WTC11 (cell line): Measurements from ENCODE around the gene UBFD1. TPM values are rescaled to one million over a fixed set of nuclear protein-coding genes. Genes with fewer than 3 reads are reported as not detected.

Experiments used
- ATAC-seq: fragments of 200-7000 bp; cut with Tn5 transposase; 2 replicates; pipeline ENCODE4 v1.10.0; 2021; ENCODE audit warnings: mild to moderate bottlenecking, moderate library complexity
- CTCF ChIA-PET: fragments of 300-600 bp; sonication (Branson Sonifier 250); formaldehyde crosslinking; loops from one replicate; lab custom pipeline; 2021; ENCODE audit warnings: antibody characterized with exemption; lab: Charles Lee
- POLR2A ChIA-PET: fragments of 350-600 bp; sonication (Branson Sonifier 250); formaldehyde crosslinking; loops from one replicate; lab custom pipeline; 2021; ENCODE audit warnings: antibody characterized with exemption; lab: Charles Lee
- DNase-seq: peaks from one replicate; pipeline ENCODE4 v3.0.0; 2021; ENCODE audit warnings: low spot score
- H3K27ac Mint-ChIP-seq: 2 replicates; pipeline ENCODE4 v1.8.0; 2021; ENCODE audit warnings: mixed read lengths
- H3K27me3 Mint-ChIP-seq: 2 replicates; pipeline ENCODE4 v1.8.0; 2021; ENCODE audit warnings: low read depth, mild to moderate bottlenecking, moderate library complexity, mixed read lengths
- H3K36me3 Mint-ChIP-seq: 2 replicates; pipeline ENCODE4 v1.8.0; 2021; ENCODE audit warnings: mixed read lengths
- H3K4me1 Mint-ChIP-seq: 2 replicates; pipeline ENCODE4 v1.8.0; 2022; ENCODE audit warnings: mixed read lengths
- H3K4me3 Mint-ChIP-seq: 2 replicates; pipeline ENCODE4 v1.8.0; 2021; ENCODE audit warnings: mild to moderate bottlenecking, moderate library complexity, mixed read lengths
- H3K9me3 Mint-ChIP-seq: 2 replicates; pipeline ENCODE4 v1.8.0; 2021; ENCODE audit warnings: mixed read lengths
- ATF2 ChIP-seq: sonication (generic); formaldehyde crosslinking; IDR thresholded peaks from 2 replicates; pipeline ENCODE4 v1.8.1; 2022; ENCODE audit warnings: low read depth, missing genetic modification reagents, borderline replicate concordance
- CBFB ChIP-seq: sonication (generic); formaldehyde crosslinking; IDR thresholded peaks from 2 replicates; pipeline ENCODE4 v1.8.1; 2022; ENCODE audit warnings: mild to moderate bottlenecking, low read depth, missing genetic modification reagents
- CTCF ChIP-seq: fragments of 200-600 bp; IDR thresholded peaks from 2 replicates; pipeline ENCODE4 v1.8.0; 2022; ENCODE audit warnings: antibody characterized with exemption
- E2F1 ChIP-seq: sonication (generic); formaldehyde crosslinking; IDR thresholded peaks from 2 replicates; pipeline ENCODE4 v1.8.0; 2022; ENCODE audit warnings: mild to moderate bottlenecking, missing genetic modification reagents
- E2F5 ChIP-seq: sonication (generic); formaldehyde crosslinking; IDR thresholded peaks from 2 replicates; pipeline ENCODE4 v1.8.1; 2022; ENCODE audit warnings: mild to moderate bottlenecking, moderate library complexity, missing genetic modification reagents
- ERG ChIP-seq: fragments of 250-450 bp; sonication (Bioruptor Pico); IDR thresholded peaks from 2 replicates; pipeline ENCODE4 v1.8.0; 2021; ENCODE audit warnings: mild to moderate bottlenecking
- ETV6 ChIP-seq: sonication (generic); formaldehyde crosslinking; IDR thresholded peaks from 2 replicates; pipeline ENCODE4 v1.8.1; 2022; ENCODE audit warnings: mild to moderate bottlenecking, missing genetic modification reagents
- FOXK1 ChIP-seq: sonication (generic); formaldehyde crosslinking; IDR thresholded peaks from 2 replicates; pipeline ENCODE4 v1.8.0; 2022; ENCODE audit warnings: mild to moderate bottlenecking, moderate library complexity, missing genetic modification reagents
- FOXP4 ChIP-seq: sonication (generic); formaldehyde crosslinking; IDR thresholded peaks from 2 replicates; pipeline ENCODE4 v1.8.0; 2022; ENCODE audit warnings: mild to moderate bottlenecking, missing genetic modification reagents
- GABPB1 ChIP-seq: sonication (generic); formaldehyde crosslinking; IDR thresholded peaks from 2 replicates; pipeline ENCODE4 v1.8.1; 2023; ENCODE audit warnings: mild to moderate bottlenecking, missing genetic modification reagents
- HMGXB4 ChIP-seq: sonication (generic); formaldehyde crosslinking; IDR thresholded peaks from 2 replicates; pipeline ENCODE4 v1.8.1; 2023; ENCODE audit warnings: mild to moderate bottlenecking, moderate library complexity, missing genetic modification reagents
- JAZF1 ChIP-seq: fragments of 250-450 bp; sonication (Bioruptor Pico); IDR thresholded peaks from 2 replicates; pipeline ENCODE4 v1.9.0; 2021; ENCODE audit warnings: moderate library complexity, mild to moderate bottlenecking, inconsistent platforms
- NR3C1 ChIP-seq: sonication (generic); formaldehyde crosslinking; conservative IDR thresholded peaks from 2 replicates; pipeline ENCODE4 v1.8.1; 2023; ENCODE audit warnings: low read depth, mild to moderate bottlenecking, missing genetic modification reagents
- OVOL2 ChIP-seq: fragments of 250-450 bp; sonication (Bioruptor Pico); IDR thresholded peaks from 2 replicates; pipeline ENCODE4 v1.9.0; 2021; ENCODE audit warnings: mild to moderate bottlenecking, borderline replicate concordance
- PRRX2 ChIP-seq: fragments of 250-450 bp; sonication (Bioruptor Pico); IDR thresholded peaks from 2 replicates; pipeline ENCODE4 v1.8.0; 2021; ENCODE audit warnings: mild to moderate bottlenecking
- SMAD3 ChIP-seq: sonication (generic); formaldehyde crosslinking; IDR thresholded peaks from 2 replicates; pipeline ENCODE4 v1.8.0; 2022; ENCODE audit warnings: missing genetic modification reagents, mild to moderate bottlenecking, borderline replicate concordance
- ZNF219 ChIP-seq: sonication (generic); formaldehyde crosslinking; IDR thresholded peaks from 2 replicates; pipeline ENCODE4 v1.8.0; 2023; ENCODE audit warnings: missing genetic modification reagents, mild to moderate bottlenecking, borderline replicate concordance
- ZNF263 ChIP-seq: sonication (generic); formaldehyde crosslinking; IDR thresholded peaks from 2 replicates; pipeline ENCODE4 v1.8.1; 2022; ENCODE audit warnings: low read depth, mild to moderate bottlenecking, moderate library complexity, missing genetic modification reagents
- ZNF317 ChIP-seq: sonication (generic); formaldehyde crosslinking; IDR thresholded peaks from 2 replicates; pipeline ENCODE4 v1.8.1; 2023; ENCODE audit warnings: low read depth, mild to moderate bottlenecking, moderate library complexity, missing genetic modification reagents, borderline replicate concordance
- ZNF512 ChIP-seq: sonication (generic); formaldehyde crosslinking; IDR thresholded peaks from 2 replicates; pipeline ENCODE4 v1.8.1; 2022; ENCODE audit warnings: missing genetic modification reagents, borderline replicate concordance
- total RNA-seq: library from RNA; stranded (reverse); gene quantifications from 3 replicates; pipeline ENCODE4 v1.2.3, GENCODE V29; 2021

Gene UBFD1
- total RNA-seq, 1 experiment from 2014 or later, result 128 TPM

GRCh38 chr16:23537390-23537789 lies 20.1 kb upstream of the UBFD1 start:
- CTCF ChIA-PET, result interaction anchor here (0.6 to 0.8 kb wide), 2 partner anchors 37 to 190 kb away, joined by 3 read pairs; no protein-coding TSS in a partner anchor
- TF ChIP-seq E2F1 (CRISPR knock-in tag), result no peak
- peak; percentile 64; the same call in 1 of the 2 replicates for TF ChIP-seq GABPB1 (CRISPR knock-in tag)
- no peak for TF ChIP-seq ETV6
- no peak for TF ChIP-seq ZNF512 (CRISPR knock-in tag)
- TF ChIP-seq, all 79 proteins: peak for 1
- Mint-ChIP-seq H3K4me3 (no peak overlapping the region), H3K36me3 (peaks cover 49% of the 10 kb centered on the region), H3K9me3 (no peaks in the 10 kb centered on the region), H3K4me1 (no peaks in the 10 kb centered on the region), H3K27ac (no peak overlapping the region), H3K27me3 (no peaks in the 10 kb centered on the region)
- no peak for ATAC-seq
- DNase-seq, result no peak
- POLR2A ChIA-PET, result no interaction called here

GRCh38 chr16:23538919-23539278 lies 18.6 kb upstream of the UBFD1 start:
- H3K4me3 Mint-ChIP-seq, result no peak overlapping the region
- H3K36me3 Mint-ChIP-seq, result peaks cover 49% of the 10 kb centered on the region
- no peak for ATAC-seq
- POLR2A ChIA-PET, result no interaction called here
- H3K27me3 Mint-ChIP-seq, result no peaks in the 10 kb centered on the region
- H3K9me3 Mint-ChIP-seq, result no peaks in the 10 kb centered on the region
- no peak for DNase-seq
- CTCF ChIA-PET, result interaction anchor here (1.3 to 1.4 kb wide), 2 partner anchors 19 to 103 kb away, joined by 3 to 4 read pairs; partner anchors contain the start of gene UBFD1
- H3K4me1 Mint-ChIP-seq, result no peaks in the 10 kb centered on the region
- TF ChIP-seq CBFB (no peak), ZNF263 (CRISPR knock-in tag) (no peak), HMGXB4 (CRISPR knock-in tag) (no peak), ATF2 (no peak), ZNF219 (CRISPR knock-in tag) (no peak), GABPB1 (CRISPR knock-in tag) (no peak), E2F5 (CRISPR knock-in tag) (no peak), OVOL2 (CRISPR knock-in tag) (no peak), NR3C1 (CRISPR knock-in tag) (no peak), FOXK1 (no peak), ERG (no peak), CTCF (no peak), FOXP4 (CRISPR knock-in tag) (no peak), SMAD3 (no peak), JAZF1 (CRISPR knock-in tag) (no peak), PRRX2 (CRISPR knock-in tag) (no peak), ZNF317 (no peak)
- H3K27ac Mint-ChIP-seq, result no peak overlapping the region
